Measurements from ENCODE around the gene MAP1LC3B2.

Gene MAP1LC3B2

GRCh38 chr12:116578051-116578450 is 18.9 kb downstream of the MAP1LC3B2 start:
- H3K9ac ChIP-seq (ENCODE audit: low read depth, low read length): no peak overlapping the region
- no peak overlapping the region for H3K27ac ChIP-seq (ENCODE audit: low read depth, low read length)
- H3K9me3 ChIP-seq (ENCODE audit: control insufficient read depth, insufficient read depth, low read length): no peaks in the 10 kb centered on the region

DNA sequence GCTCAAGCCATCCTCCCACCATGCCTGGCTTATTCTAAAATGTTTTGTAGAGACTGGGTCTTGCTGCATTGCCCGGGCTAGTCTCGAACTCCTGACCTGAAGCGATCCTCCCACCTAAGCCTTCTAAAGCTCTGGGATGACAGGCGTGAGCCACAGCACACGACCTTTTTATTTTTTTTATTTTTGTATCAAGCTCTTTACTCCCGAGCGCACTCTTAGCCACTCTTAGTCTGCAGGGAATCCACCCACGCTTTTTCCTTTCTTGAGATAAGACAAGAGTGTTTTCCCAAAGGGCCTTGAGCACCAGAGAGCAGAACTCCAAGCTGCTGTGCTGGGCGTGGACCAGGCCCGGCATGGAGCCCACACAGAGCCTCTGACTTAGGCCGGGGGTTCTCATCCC is 23.4 kb downstream of the MAP1LC3B2 start:
- Histone ChIP-seq H3K9ac (ENCODE audit: low read depth, low read length) (no peak overlapping the region), H3K36me3 (ENCODE audit: control insufficient read depth, insufficient read depth, low read length) (no peaks in the 10 kb centered on the region), H3K27ac (ENCODE audit: low read depth, low read length) (no peak overlapping the region), H3K4me1 (ENCODE audit: control insufficient read depth, insufficient read depth, low read length) (peaks cover 7% of the 10 kb centered on the region; the same call in 1 of the 2 replicates), H3K4me3 (ENCODE audit: low read depth, low read length) (no peak overlapping the region), H3K9me3 (ENCODE audit: control insufficient read depth, insufficient read depth, low read length) (peaks cover 7% of the 10 kb centered on the region; the same call in 1 of the 2 replicates), H3K27me3 (ENCODE audit: control insufficient read depth, insufficient read depth, low read length) (no peaks in the 10 kb centered on the region)

More at GRCh38 chr12:116578051-116578450, 18.9 kb downstream of the MAP1LC3B2 start:
- no peak overlapping the region for H3K4me3 ChIP-seq (ENCODE audit: low read depth, low read length)
- H3K36me3 ChIP-seq (ENCODE audit: control insufficient read depth, insufficient read depth, low read length): no peaks in the 10 kb centered on the region
- peaks cover 2% of the 10 kb centered on the region; the same call in 1 of the 2 replicates for H3K4me1 ChIP-seq (ENCODE audit: control insufficient read depth, insufficient read depth, low read length)
- H3K27me3 ChIP-seq (ENCODE audit: control insufficient read depth, insufficient read depth, low read length): no peaks in the 10 kb centered on the region

- Histone ChIP-seq H3K4me1 (ENCODE audit: control insufficient read depth, insufficient read depth, low read length) (peaks cover 7% of the 10 kb centered on the region; the same call in 1 of the 2 replicates), H3K9ac (ENCODE audit: low read depth, low read length) (no peak overlapping the region), H3K4me3 (ENCODE audit: low read depth, low read length) (no peak overlapping the region)
These were observed 24.0 kb downstream of the MAP1LC3B2 start for GRCh38 chr12:116583129-116583694.

DNA sequence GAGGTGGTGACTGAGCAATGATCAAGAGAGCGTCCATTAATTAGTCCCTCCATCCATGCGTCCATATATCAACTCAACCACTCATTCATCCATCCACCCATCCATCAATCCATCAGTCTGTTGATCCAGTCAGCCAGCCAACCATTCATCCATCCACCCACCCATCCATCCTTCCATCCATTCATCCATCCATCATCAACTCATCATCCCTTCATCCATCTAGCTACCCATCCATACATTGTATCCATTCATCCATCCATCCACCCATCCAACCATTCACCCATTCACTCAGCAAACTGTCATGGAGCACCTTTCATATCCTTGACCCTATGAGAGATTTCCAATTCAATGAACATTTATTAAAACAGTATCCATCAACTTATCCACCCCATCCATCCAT is 28.1 kb downstream of the MAP1LC3B2 start:
- H3K27me3 ChIP-seq (ENCODE audit: control insufficient read depth, insufficient read depth, low read length): no peaks in the 10 kb centered on the region
- peaks cover 7% of the 10 kb centered on the region; the same call in 1 of the 2 replicates for H3K4me1 ChIP-seq (ENCODE audit: control insufficient read depth, insufficient read depth, low read length)
- no peak overlapping the region for H3K27ac ChIP-seq (ENCODE audit: low read depth, low read length)
- no peaks in the 10 kb centered on the region for H3K36me3 ChIP-seq (ENCODE audit: control insufficient read depth, insufficient read depth, low read length)
- H3K9me3 ChIP-seq (ENCODE audit: control insufficient read depth, insufficient read depth, low read length): peaks cover 7% of the 10 kb centered on the region; the same call in 1 of the 2 replicates
- no peak overlapping the region for H3K9ac ChIP-seq (ENCODE audit: low read depth, low read length)
- no peak overlapping the region for H3K4me3 ChIP-seq (ENCODE audit: low read depth, low read length)

More at GRCh38 chr12:116583129-116583694, 24.0 kb downstream of the MAP1LC3B2 start:
- Histone ChIP-seq H3K27me3 (ENCODE audit: control insufficient read depth, insufficient read depth, low read length) (no peaks in the 10 kb centered on the region), H3K27ac (ENCODE audit: low read depth, low read length) (no peak overlapping the region), H3K36me3 (ENCODE audit: control insufficient read depth, insufficient read depth, low read length) (no peaks in the 10 kb centered on the region), H3K9me3 (ENCODE audit: control insufficient read depth, insufficient read depth, low read length) (peaks cover 7% of the 10 kb centered on the region; the same call in 1 of the 2 replicates)

GRCh38 chr12:116588390-116589028 is 29.3 kb downstream of the MAP1LC3B2 start:
- peaks cover under 1% of the 10 kb centered on the region; the same call in 1 of the 2 replicates for H3K4me1 ChIP-seq (ENCODE audit: control insufficient read depth, insufficient read depth, low read length)
- no peaks in the 10 kb centered on the region for H3K36me3 ChIP-seq (ENCODE audit: control insufficient read depth, insufficient read depth, low read length)
- H3K27ac ChIP-seq (ENCODE audit: low read depth, low read length): no peak overlapping the region
- H3K9ac ChIP-seq (ENCODE audit: low read depth, low read length): no peak overlapping the region
- H3K9me3 ChIP-seq (ENCODE audit: control insufficient read depth, insufficient read depth, low read length): peaks cover 7% of the 10 kb centered on the region; the same call in 1 of the 2 replicates
- no peak overlapping the region for H3K4me3 ChIP-seq (ENCODE audit: low read depth, low read length)
- no peaks in the 10 kb centered on the region for H3K27me3 ChIP-seq (ENCODE audit: control insufficient read depth, insufficient read depth, low read length)

GRCh38 chr12:116589581-116589980 is 30.4 kb downstream of the MAP1LC3B2 start:
- peaks cover 7% of the 10 kb centered on the region; the same call in 1 of the 2 replicates for H3K9me3 ChIP-seq (ENCODE audit: control insufficient read depth, insufficient read depth, low read length)

GRCh38 chr12:116590561-116590960 is 31.4 kb downstream of the MAP1LC3B2 start:
- Histone ChIP-seq H3K9ac (ENCODE audit: low read depth, low read length) (no peak overlapping the region), H3K4me1 (ENCODE audit: control insufficient read depth, insufficient read depth, low read length) (no peaks in the 10 kb centered on the region), H3K36me3 (ENCODE audit: control insufficient read depth, insufficient read depth, low read length) (no peaks in the 10 kb centered on the region), H3K9me3 (ENCODE audit: control insufficient read depth, insufficient read depth, low read length) (no peaks in the 10 kb centered on the region), H3K27me3 (ENCODE audit: control insufficient read depth, insufficient read depth, low read length) (no peaks in the 10 kb centered on the region), H3K4me3 (ENCODE audit: low read depth, low read length) (no peak overlapping the region), H3K27ac (ENCODE audit: low read depth, low read length) (no peak overlapping the region)

More at GRCh38 chr12:116589581-116589980, 30.4 kb downstream of the MAP1LC3B2 start:
- H3K4me3 ChIP-seq (ENCODE audit: low read depth, low read length): no peak overlapping the region
- H3K27ac ChIP-seq (ENCODE audit: low read depth, low read length): no peak overlapping the region
- H3K27me3 ChIP-seq (ENCODE audit: control insufficient read depth, insufficient read depth, low read length): no peaks in the 10 kb centered on the region
- no peaks in the 10 kb centered on the region for H3K36me3 ChIP-seq (ENCODE audit: control insufficient read depth, insufficient read depth, low read length)
- no peak overlapping the region for H3K9ac ChIP-seq (ENCODE audit: low read depth, low read length)
- no peaks in the 10 kb centered on the region; the same call in 1 of the 2 replicates for H3K4me1 ChIP-seq (ENCODE audit: control insufficient read depth, insufficient read depth, low read length)

DNA sequence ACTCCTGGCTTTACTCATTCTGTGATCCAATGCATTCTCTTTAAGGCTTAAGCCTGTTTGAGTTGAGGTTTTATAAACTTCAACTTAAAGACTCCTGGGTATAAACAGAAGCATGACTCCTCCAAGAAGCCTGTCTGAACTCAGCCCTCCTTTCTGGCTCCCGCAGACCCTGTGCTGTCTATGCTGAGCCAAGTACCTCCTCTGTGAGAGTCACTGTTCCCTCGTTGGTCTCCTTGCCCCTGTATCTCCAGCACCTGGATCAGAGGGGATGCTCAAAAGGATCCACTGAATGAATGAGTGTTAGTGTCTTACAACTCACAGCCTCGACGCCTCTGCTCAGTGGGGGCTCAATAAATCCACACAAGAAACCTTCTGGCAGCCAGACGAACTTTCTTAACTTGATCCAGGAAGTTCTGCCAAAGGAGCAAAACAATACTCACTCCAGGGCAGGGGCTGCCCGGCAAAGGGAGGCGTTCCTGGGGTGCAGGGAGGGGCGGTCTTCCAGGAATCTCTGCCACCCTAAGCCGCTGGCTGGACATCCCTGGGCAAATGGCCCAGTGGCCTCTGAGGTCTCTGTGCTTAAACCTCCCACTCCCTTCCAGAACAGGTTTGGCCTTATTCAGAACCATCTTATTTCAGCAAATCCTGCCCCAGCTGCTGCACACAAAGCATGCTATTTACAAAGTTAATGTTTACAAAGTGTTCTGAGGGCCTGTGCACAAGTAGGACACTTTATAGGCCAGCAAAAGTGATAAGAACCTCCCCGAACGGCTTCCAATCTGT is 32.9 kb downstream of the MAP1LC3B2 start:
- H3K9me3 ChIP-seq (ENCODE audit: control insufficient read depth, insufficient read depth, low read length): no peaks in the 10 kb centered on the region
- no peaks in the 10 kb centered on the region for H3K27me3 ChIP-seq (ENCODE audit: control insufficient read depth, insufficient read depth, low read length)
- H3K27ac ChIP-seq (ENCODE audit: low read depth, low read length): no peak overlapping the region
- no peaks in the 10 kb centered on the region for H3K36me3 ChIP-seq (ENCODE audit: control insufficient read depth, insufficient read depth, low read length)
- H3K4me1 ChIP-seq (ENCODE audit: control insufficient read depth, insufficient read depth, low read length): no peaks in the 10 kb centered on the region
- no peak overlapping the region for H3K9ac ChIP-seq (ENCODE audit: low read depth, low read length)
- H3K4me3 ChIP-seq (ENCODE audit: low read depth, low read length): no peak overlapping the region

GRCh38 chr12:116592731-116593130 is 33.5 kb downstream of the MAP1LC3B2 start:
- Histone ChIP-seq H3K36me3 (ENCODE audit: control insufficient read depth, insufficient read depth, low read length) (no peaks in the 10 kb centered on the region), H3K4me1 (ENCODE audit: control insufficient read depth, insufficient read depth, low read length) (no peaks in the 10 kb centered on the region), H3K27ac (ENCODE audit: low read depth, low read length) (no peak overlapping the region), H3K27me3 (ENCODE audit: control insufficient read depth, insufficient read depth, low read length) (no peaks in the 10 kb centered on the region), H3K9ac (ENCODE audit: low read depth, low read length) (no peak overlapping the region), H3K9me3 (ENCODE audit: control insufficient read depth, insufficient read depth, low read length) (no peaks in the 10 kb centered on the region), H3K4me3 (ENCODE audit: low read depth, low read length) (no peak overlapping the region)

DNA sequence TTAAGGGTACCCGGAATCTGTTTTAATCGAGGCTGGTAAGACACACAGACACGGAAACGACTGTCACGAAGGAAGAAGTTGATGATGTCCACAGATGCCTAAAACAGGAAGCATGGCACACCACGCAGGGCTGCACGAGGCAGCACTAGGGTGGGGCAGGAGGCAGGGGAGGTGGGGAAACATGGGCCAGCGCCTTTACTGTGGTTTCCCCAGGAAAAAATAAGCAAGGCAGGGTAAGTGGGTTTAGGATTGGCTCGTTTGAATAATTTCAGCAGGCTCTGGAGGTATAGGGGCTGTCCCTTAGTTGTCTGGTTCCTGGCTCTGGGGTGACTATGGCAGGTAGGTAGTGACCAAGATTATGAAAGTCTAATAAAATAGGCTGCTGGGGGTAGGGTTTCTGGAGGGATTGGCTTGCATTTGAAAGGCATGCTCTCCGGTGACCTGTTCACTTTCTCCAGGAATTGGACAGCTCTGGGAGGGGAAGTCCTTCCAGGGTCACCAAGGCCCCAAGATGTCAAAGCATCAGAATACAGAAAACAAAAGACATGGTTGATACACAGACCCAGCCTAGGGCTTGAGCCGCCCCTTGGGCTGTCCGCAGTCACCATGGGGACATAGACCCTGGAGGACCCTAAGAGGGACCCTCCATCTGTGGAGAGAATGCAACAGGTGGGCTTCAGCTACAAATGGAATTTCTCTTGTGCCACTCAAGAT is 35.3 kb downstream of the MAP1LC3B2 start:
- Histone ChIP-seq H3K9me3 (ENCODE audit: control insufficient read depth, insufficient read depth, low read length) (no peaks in the 10 kb centered on the region), H3K9ac (ENCODE audit: low read depth, low read length) (no peak overlapping the region), H3K4me1 (ENCODE audit: control insufficient read depth, insufficient read depth, low read length) (peaks cover 7% of the 10 kb centered on the region), H3K27me3 (ENCODE audit: control insufficient read depth, insufficient read depth, low read length) (no peaks in the 10 kb centered on the region), H3K27ac (ENCODE audit: low read depth, low read length) (no peak overlapping the region), H3K36me3 (ENCODE audit: control insufficient read depth, insufficient read depth, low read length) (no peaks in the 10 kb centered on the region), H3K4me3 (ENCODE audit: low read depth, low read length) (no peak overlapping the region)
